BE2C (cell line): ENCODE data around the gene EYA3.

ENCODE experiments used
- DNase-seq: peaks from one replicate; pipeline ENCODE4 v3.0.0-alpha.2; 2020
- H3K27me3 ChIP-seq: fragments of 250-450 bp; sonication (Bioruptor Pico); 2 replicates; pipeline ENCODE4 v1.5.1; 2020; ENCODE audit warnings: mild to moderate bottlenecking
- H3K36me3 ChIP-seq: fragments of 250-450 bp; sonication (Bioruptor Pico); 2 replicates; pipeline ENCODE4 v1.5.1; 2020; ENCODE audit warnings: mild to moderate bottlenecking
- H3K4me1 ChIP-seq: fragments of 250-450 bp; sonication (Bioruptor Pico); 2 replicates; pipeline ENCODE4 v1.5.1; 2020
- H3K4me3 ChIP-seq: 2 replicates; pipeline ENCODE4 v1.5.1; 2011; ENCODE audit warnings: low read depth, low read length
- H3K9me3 ChIP-seq: fragments of 250-450 bp; sonication (Bioruptor Pico); 2 replicates; pipeline ENCODE4 v1.5.1; 2020
- TF ChIP-seq, protein P1 (sequence below): IDR thresholded peaks from 2 replicates; pipeline ENCODE4 v1.5.1; 2012; ENCODE audit warnings: mild to moderate bottlenecking, low read depth, low read length

Gene EYA3

GRCh38 chr1:28035420-28035819 lies 53.0 kb downstream of the EYA3 start:
- Histone ChIP-seq H3K36me3 (no peaks in the 10 kb centered on the region), H3K4me1 (no peaks in the 10 kb centered on the region), H3K27me3 (no peaks in the 10 kb centered on the region), H3K4me3 (no peak overlapping the region), H3K9me3 (no peaks in the 10 kb centered on the region)
- no peak for DNase-seq
- TF ChIP-seq, protein P1, sequence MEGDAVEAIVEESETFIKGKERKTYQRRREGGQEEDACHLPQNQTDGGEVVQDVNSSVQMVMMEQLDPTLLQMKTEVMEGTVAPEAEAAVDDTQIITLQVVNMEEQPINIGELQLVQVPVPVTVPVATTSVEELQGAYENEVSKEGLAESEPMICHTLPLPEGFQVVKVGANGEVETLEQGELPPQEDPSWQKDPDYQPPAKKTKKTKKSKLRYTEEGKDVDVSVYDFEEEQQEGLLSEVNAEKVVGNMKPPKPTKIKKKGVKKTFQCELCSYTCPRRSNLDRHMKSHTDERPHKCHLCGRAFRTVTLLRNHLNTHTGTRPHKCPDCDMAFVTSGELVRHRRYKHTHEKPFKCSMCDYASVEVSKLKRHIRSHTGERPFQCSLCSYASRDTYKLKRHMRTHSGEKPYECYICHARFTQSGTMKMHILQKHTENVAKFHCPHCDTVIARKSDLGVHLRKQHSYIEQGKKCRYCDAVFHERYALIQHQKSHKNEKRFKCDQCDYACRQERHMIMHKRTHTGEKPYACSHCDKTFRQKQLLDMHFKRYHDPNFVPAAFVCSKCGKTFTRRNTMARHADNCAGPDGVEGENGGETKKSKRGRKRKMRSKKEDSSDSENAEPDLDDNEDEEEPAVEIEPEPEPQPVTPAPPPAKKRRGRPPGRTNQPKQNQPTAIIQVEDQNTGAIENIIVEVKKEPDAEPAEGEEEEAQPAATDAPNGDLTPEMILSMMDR, result no peak

DNA sequence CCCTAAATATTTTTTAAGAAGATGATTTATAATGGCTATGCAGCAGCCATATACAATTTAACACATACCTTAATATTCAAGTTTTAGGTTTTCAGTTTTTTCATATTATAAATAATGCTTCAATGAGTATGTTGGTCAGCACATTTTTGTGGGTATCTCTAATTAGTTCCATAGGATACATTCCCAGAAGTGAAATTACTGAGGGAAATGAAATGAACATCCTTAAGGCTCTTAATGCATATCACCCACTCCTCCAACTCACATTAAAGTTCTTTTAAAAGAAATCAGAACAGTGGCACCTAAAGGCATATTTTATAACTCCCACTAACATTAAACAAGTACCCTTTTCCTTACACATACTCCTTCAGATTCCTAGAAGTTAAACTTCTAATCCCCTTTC lies 56.1 kb downstream of the EYA3 start:
- no peak for DNase-seq
- TF ChIP-seq, protein P1, result no peak
- Histone ChIP-seq H3K4me3 (no peak overlapping the region), H3K4me1 (no peaks in the 10 kb centered on the region), H3K36me3 (no peaks in the 10 kb centered on the region), H3K9me3 (no peaks in the 10 kb centered on the region), H3K27me3 (no peaks in the 10 kb centered on the region)

- TF ChIP-seq, protein P1, result no peak
- Histone ChIP-seq H3K4me1 (no peaks in the 10 kb centered on the region), H3K4me3 (no peak overlapping the region), H3K9me3 (no peaks in the 10 kb centered on the region), H3K36me3 (no peaks in the 10 kb centered on the region), H3K27me3 (no peaks in the 10 kb centered on the region)
- DNase-seq, result no peak
Measured at GRCh38 chr1:28031173-28031572, 57.2 kb downstream of the EYA3 start.

- no peaks in the 10 kb centered on the region for H3K27me3 ChIP-seq
- H3K9me3 ChIP-seq, result no peaks in the 10 kb centered on the region
- no peak for DNase-seq
- no peaks in the 10 kb centered on the region for H3K36me3 ChIP-seq
- H3K4me3 ChIP-seq, result no peak overlapping the region
- TF ChIP-seq, protein P1, result no peak
- H3K4me1 ChIP-seq, result no peaks in the 10 kb centered on the region
Measured at GRCh38 chr1:28028873-28029654, 59.3 kb downstream of the EYA3 start.

DNA sequence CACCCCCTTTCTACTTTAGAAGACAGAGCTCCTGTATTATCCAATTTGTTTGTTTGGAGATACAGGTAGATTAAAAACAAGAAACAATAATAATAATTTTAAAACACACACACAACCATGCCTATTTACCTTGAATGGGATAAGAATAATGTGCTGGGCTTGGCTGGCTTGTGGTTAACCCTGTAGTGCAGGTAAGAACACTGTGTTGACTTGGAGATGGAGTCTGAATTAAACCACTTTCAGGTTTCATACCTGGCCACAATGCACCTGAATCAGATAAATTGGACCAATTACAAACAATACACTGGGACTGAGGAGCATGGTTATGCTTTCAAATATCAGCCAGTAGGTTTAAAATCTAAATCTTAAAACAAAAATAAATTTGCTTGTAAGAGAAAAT lies 60.8 kb downstream of the EYA3 start:
- TF ChIP-seq, protein P1, result no peak
- H3K36me3 ChIP-seq, result no peaks in the 10 kb centered on the region
- no peaks in the 10 kb centered on the region for H3K4me1 ChIP-seq
- no peaks in the 10 kb centered on the region for H3K9me3 ChIP-seq
- no peak overlapping the region for H3K4me3 ChIP-seq
- no peak for DNase-seq
- no peaks in the 10 kb centered on the region for H3K27me3 ChIP-seq

DNA sequence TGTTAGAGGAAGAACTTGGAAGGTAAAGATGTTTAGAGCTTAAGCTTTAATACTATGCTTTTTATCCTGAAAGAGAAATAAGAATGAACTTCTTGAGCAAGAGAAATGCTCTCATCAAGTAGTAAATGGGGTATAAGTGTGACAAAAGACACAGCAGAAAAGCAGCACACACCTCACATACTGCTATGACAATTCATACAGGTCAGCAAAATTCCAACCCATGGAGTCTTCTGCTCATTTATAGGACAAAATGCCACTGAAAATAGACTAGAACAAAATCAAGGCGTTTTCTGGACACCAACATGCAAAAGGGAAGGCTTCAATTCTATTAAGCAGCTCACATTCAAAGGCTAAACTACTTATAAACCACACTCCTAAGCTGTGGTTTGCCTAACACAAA lies 61.2 kb downstream of the EYA3 start:
- Histone ChIP-seq H3K36me3 (no peaks in the 10 kb centered on the region), H3K9me3 (no peaks in the 10 kb centered on the region), H3K4me1 (no peaks in the 10 kb centered on the region), H3K4me3 (no peak overlapping the region), H3K27me3 (no peaks in the 10 kb centered on the region)
- TF ChIP-seq, protein P1, result no peak
- DNase-seq, result no peak
